Osteoblast (primary cell): ENCODE data around the gene DECR2. TPM values are rescaled to one million over a fixed set of nuclear protein-coding genes. Genes with fewer than 3 reads are reported as not detected.

Source experiments
- DNase-seq: peaks from one replicate; pipeline ENCODE4 v3.0.0; 2011; ENCODE audit warnings: low spot score, mixed read lengths; ENCODE audit not compliant: insufficient read length; ENCODE audit errors: missing footprints
- H2AFZ ChIP-seq: 2 replicates; pipeline ENCODE4 v1.6.0; 2011; ENCODE audit warnings: mild to moderate bottlenecking, low read length
- H3K27ac ChIP-seq: 2 replicates; pipeline ENCODE4 v1.5.1; 2011; ENCODE audit warnings: mild to moderate bottlenecking, low read depth, low read length, moderate library complexity
- H3K27me3 ChIP-seq: 2 replicates; pipeline ENCODE4 v1.6.0; 2012; ENCODE audit warnings: mild to moderate bottlenecking, control low read depth, inconsistent platforms, low read length, moderate library complexity; ENCODE audit not compliant: insufficient read depth
- H3K36me3 ChIP-seq: 2 replicates; pipeline ENCODE4 v1.5.1; 2011; ENCODE audit warnings: mild to moderate bottlenecking, low read length, control low read depth, moderate library complexity; ENCODE audit not compliant: insufficient read depth
- H3K4me1 ChIP-seq: 2 replicates; pipeline ENCODE4 v1.5.1; 2011; ENCODE audit warnings: mild to moderate bottlenecking, low read length, control low read depth, moderate library complexity; ENCODE audit not compliant: insufficient read depth
- H3K4me2 ChIP-seq: 2 replicates; pipeline ENCODE4 v1.6.0; 2011; ENCODE audit warnings: mild to moderate bottlenecking, low read length; ENCODE audit not compliant: insufficient read depth
- H3K4me3 ChIP-seq: fragments of 200-600 bp; sonication (generic); 3 replicates; pipeline ENCODE4 v1.5.1; 2012; ENCODE audit warnings: mild to moderate bottlenecking, low read length, inconsistent platforms; ENCODE audit not compliant: insufficient read depth
- H3K79me2 ChIP-seq: 2 replicates; pipeline ENCODE4 v1.6.0; 2012; ENCODE audit warnings: mild to moderate bottlenecking, low read length, control low read depth, inconsistent platforms; ENCODE audit not compliant: insufficient read depth
- H3K9me3 ChIP-seq: 2 replicates; pipeline ENCODE4 v1.5.1; 2011; ENCODE audit warnings: low read depth, low read length, control low read depth
- H4K20me1 ChIP-seq: 2 replicates; pipeline ENCODE4 v1.6.0; 2012; ENCODE audit warnings: mild to moderate bottlenecking, low read length, control low read depth; ENCODE audit not compliant: insufficient read depth
- CTCF ChIP-seq: IDR thresholded peaks from 2 replicates; pipeline ENCODE4 v1.5.1; 2011; ENCODE audit warnings: mild to moderate bottlenecking, low read depth, low read length, moderate library complexity; ENCODE audit errors: extremely low read depth
- total RNA-seq: library from RNA; depleted of rRNA; stranded (reverse); fragments of >200 nt; gene quantifications from 2 replicates; pipeline ENCODE4 v1.2.3, GENCODE V29; 2012

Gene DECR2
- total RNA-seq, 1 donor = 18.1 TPM

- Histone ChIP-seq H3K9me3 (no peaks in the 10 kb centered on the region), H4K20me1 (no peaks in the 10 kb centered on the region), H3K27me3 (no peaks in the 10 kb centered on the region), H3K79me2 (no peaks in the 10 kb centered on the region), H3K27ac (peak overlapping the region; percentile 28), H3K4me3 (peak overlapping the region; percentile 64), H3K4me2 (peak overlapping the region; percentile 80), H3K36me3 (peaks cover 38% of the 10 kb centered on the region), H3K4me1 (peaks cover 7% of the 10 kb centered on the region), H2AFZ (no peak overlapping the region)
- DNase-seq = no peak
- no peak for TF ChIP-seq CTCF
Observed at GRCh38 chr16:370979-371514, 30.6 kb upstream of the DECR2 start.

GRCh38 chr16:371515-372301, 30.0 kb upstream of the DECR2 start:
- Histone ChIP-seq H3K4me1 (peaks cover 7% of the 10 kb centered on the region), H3K9me3 (no peaks in the 10 kb centered on the region), H2AFZ (no peak overlapping the region), H3K79me2 (no peaks in the 10 kb centered on the region), H4K20me1 (no peaks in the 10 kb centered on the region), H3K4me3 (no peak overlapping the region), H3K4me2 (no peak overlapping the region), H3K27ac (no peak overlapping the region), H3K36me3 (peaks cover 45% of the 10 kb centered on the region), H3K27me3 (no peaks in the 10 kb centered on the region)
- no peak for TF ChIP-seq CTCF
- no peak for DNase-seq

GRCh38 chr16:372302-372983, 29.2 kb upstream of the DECR2 start:
- Histone ChIP-seq H3K9me3 (no peaks in the 10 kb centered on the region), H3K4me1 (peaks cover 7% of the 10 kb centered on the region), H3K27ac (no peak overlapping the region), H2AFZ (no peak overlapping the region), H3K27me3 (no peaks in the 10 kb centered on the region), H4K20me1 (no peaks in the 10 kb centered on the region), H3K4me2 (no peak overlapping the region), H3K4me3 (no peak overlapping the region), H3K79me2 (no peaks in the 10 kb centered on the region), H3K36me3 (peaks cover 42% of the 10 kb centered on the region)
- no peak for TF ChIP-seq CTCF
- peak; percentile 13 for DNase-seq

- H3K4me1 ChIP-seq = peaks cover 7% of the 10 kb centered on the region
- H3K79me2 ChIP-seq = no peaks in the 10 kb centered on the region
- H3K36me3 ChIP-seq = peaks cover 35% of the 10 kb centered on the region
- no peaks in the 10 kb centered on the region for H3K27me3 ChIP-seq
- no peak overlapping the region for H3K4me3 ChIP-seq
- no peak overlapping the region for H3K4me2 ChIP-seq
- no peak overlapping the region for H2AFZ ChIP-seq
- H3K27ac ChIP-seq = no peak overlapping the region
- H4K20me1 ChIP-seq = no peaks in the 10 kb centered on the region
- TF ChIP-seq CTCF = no peak
- peak; percentile 46 for DNase-seq
- H3K9me3 ChIP-seq = no peaks in the 10 kb centered on the region
Observed at GRCh38 chr16:373020-373598, 28.6 kb upstream of the DECR2 start.
